Body of pancreas (tissue), 4 donors: ENCODE data around the gene PROM2.

ENCODE experiments used
- CTCF ChIP-seq, 7 experiments: fragments of 450-650 bp in 4 of 7; fragments of 200-600 bp in 3 of 7; sonication (generic) in 3 of 7; IDR thresholded peaks; one replicate each; pipeline ENCODE4 v1.5.1; 2016 to 2019; ENCODE audit warnings: antibody characterized with exemption in 7 of 7
- POLR2A ChIP-seq, 3 donors: fragments of 450-650 bp; IDR thresholded peaks; one replicate each; pipeline ENCODE4 v1.6.1; 2016; ENCODE audit warnings: antibody characterized with exemption in 3 of 3, mild to moderate bottlenecking in 2 of 3

GRCh38 chr2:95272781-95273180 is 1.5 kb upstream of the PROM2 start:
- no peak for TF ChIP-seq CTCF (IDR thresholded peaks at IDR 0.05)
- no peak for TF ChIP-seq POLR2A (IDR thresholded peaks at IDR 0.05)
